Small intestine (tissue), 7 donors: Measurements from ENCODE around the gene ACSL3. TPM values are rescaled to one million over a fixed set of nuclear protein-coding genes. Genes with fewer than 3 reads are reported as not detected.
A peak's percentile ranks its signal among the peaks of the same experiment; 100 is the strongest.

Source experiments
- DNase-seq, 2 donors: peaks; one replicate each; pipeline versions ENCODE4 v3.0.0 to v3.0.0-alpha.2; 2013
- FAIRE-seq: peaks from 2 replicates; lab custom pipeline; 2012; peaks lifted over from hg19 to GRCh38; lab: Jason Lieb, UNC
- H3K27ac ChIP-seq, 3 donors: one replicate each; pipeline ENCODE4 v1.5.1; 2013; ENCODE audit warnings: low read length in 2 of 3, mild to moderate bottlenecking in 2 of 3, control low read depth in 1 of 3, inconsistent platforms in 1 of 3, low read depth in 1 of 3, moderate library complexity in 1 of 3
- H3K27me3 ChIP-seq, 3 donors: one replicate each; pipeline ENCODE4 v1.6.1; 2013; ENCODE audit warnings: low read length in 3 of 3, inconsistent platforms in 1 of 3; ENCODE audit not compliant: control insufficient read depth in 3 of 3, insufficient read depth in 3 of 3
- H3K36me3 ChIP-seq, 3 donors: one replicate each; pipeline ENCODE4 v1.6.1; 2013; ENCODE audit warnings: low read length in 3 of 3, inconsistent platforms in 1 of 3, low read depth in 1 of 3, mild to moderate bottlenecking in 1 of 3, moderate library complexity in 1 of 3; ENCODE audit not compliant: control insufficient read depth in 3 of 3, insufficient read depth in 2 of 3
- H3K4me1 ChIP-seq, 3 donors: one replicate each; pipeline ENCODE4 v1.6.1; 2013; ENCODE audit warnings: low read length in 2 of 3, inconsistent platforms in 1 of 3, low read depth in 1 of 3, mild to moderate bottlenecking in 1 of 3, moderate library complexity in 1 of 3; ENCODE audit not compliant: control insufficient read depth in 3 of 3, insufficient read depth in 2 of 3
- H3K4me3 ChIP-seq, 3 donors: one replicate each; pipeline ENCODE4 v1.5.1; 2013; ENCODE audit warnings: low read length in 3 of 3, control low read depth in 1 of 3, inconsistent platforms in 1 of 3, low read depth in 1 of 3, mild to moderate bottlenecking in 1 of 3, moderate library complexity in 1 of 3
- H3K9me3 ChIP-seq, 2 donors: one replicate each; pipeline ENCODE4 v1.6.1; 2013; ENCODE audit warnings: low read depth in 1 of 2, low read length in 1 of 2; ENCODE audit not compliant: control insufficient read depth in 2 of 2, insufficient read depth in 1 of 2
- WGBS, 3 donors: extraction: QIAGEN DNeasy Blood & Tissue Kit; methylation state at CpG; one replicate each; pipeline ENCODE4 v1.1.7; 2013; 5-methylcytosine and 5-hydroxymethylcytosine counted together
- polyA plus RNA-seq, 4 donors: library from polyadenylated mRNA; stranded (reverse) in 3 of 4; unstranded in 1 of 4; fragments of 200-250 nt in 3 of 4; fragments of 120-200 nt in 1 of 4; gene quantifications; one replicate each; pipeline versions ENCODE4 v1.2.1 to v1.2.3, GENCODE V29; 2013
- donor health status: healthy with polysubstance abuse.
- donor health status: control.
- donor health status: control.
- donor health status: Bipolar disorder and iron deficiency.
- donor health status: healthy.

ACSL3 gene
- polyA plus RNA-seq, 4 donors = 6.0 to 34.0 (median 21.2) TPM

DNA sequence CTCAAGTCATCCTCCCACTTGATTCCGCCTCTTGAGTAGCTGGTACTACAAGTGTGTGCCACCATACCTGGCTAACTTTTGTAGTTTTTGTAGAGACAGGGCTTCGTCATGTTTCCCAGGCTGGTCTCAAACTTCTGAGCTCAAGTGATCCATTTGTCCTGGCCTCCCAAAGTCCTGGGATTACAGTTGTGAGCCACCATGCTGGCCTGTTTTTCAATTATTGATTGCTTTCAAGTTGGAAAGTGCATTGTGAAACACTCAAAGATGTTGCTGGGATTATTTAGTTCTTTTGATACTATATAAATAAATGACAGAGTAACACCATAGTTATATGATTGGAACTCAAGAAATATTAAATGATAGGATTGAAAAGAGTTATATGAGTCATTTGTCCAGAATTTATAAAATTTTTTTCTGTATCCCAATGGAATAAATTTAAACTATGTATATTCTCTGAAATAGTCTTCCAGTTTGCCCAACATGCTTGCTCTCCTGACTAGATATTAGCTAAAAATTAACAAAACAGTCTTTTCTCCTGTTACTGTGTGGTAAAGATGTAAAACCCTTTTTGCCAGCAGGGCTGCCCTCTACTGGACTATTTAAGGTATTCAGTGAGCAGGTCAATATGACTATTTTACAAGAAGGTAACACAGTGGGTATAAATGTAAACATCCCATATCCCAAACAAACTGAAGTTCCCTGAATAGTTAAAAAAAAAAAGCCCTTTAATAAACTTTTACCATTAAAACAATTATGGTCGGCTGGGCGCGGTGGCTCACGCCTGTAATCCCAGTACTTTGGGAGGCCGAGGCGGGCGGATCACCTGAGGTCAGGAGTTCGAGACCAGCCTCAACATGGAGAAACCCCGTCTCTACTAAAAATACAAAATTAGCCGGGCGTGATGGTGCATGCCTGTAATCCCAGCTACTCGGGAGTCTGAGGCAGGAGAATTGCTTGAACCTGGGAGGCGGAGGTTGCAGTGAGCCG lies 42.7 kb downstream of the ACSL3 start:
- H3K4me3 ChIP-seq = no peak overlapping the region
- no peak overlapping the region for H3K27ac ChIP-seq
- no peaks in the 10 kb centered on the region for H3K9me3 ChIP-seq
- 88 to 92% (median 90%) methylated on average over 15 to 16 of the region's 16 CpGs for WGBS, 3 donors
- H3K27me3 ChIP-seq = no peaks in the 10 kb centered on the region
- FAIRE-seq (no peak), DNase-seq (peak; percentile 54 to 67)
- peaks cover 0 to 9% (median 2%) of the 10 kb centered on the region in 3 donors for H3K36me3 ChIP-seq
- H3K4me1 ChIP-seq = peaks cover 0 to 3% (median 0%) of the 10 kb centered on the region in 3 donors

DNA sequence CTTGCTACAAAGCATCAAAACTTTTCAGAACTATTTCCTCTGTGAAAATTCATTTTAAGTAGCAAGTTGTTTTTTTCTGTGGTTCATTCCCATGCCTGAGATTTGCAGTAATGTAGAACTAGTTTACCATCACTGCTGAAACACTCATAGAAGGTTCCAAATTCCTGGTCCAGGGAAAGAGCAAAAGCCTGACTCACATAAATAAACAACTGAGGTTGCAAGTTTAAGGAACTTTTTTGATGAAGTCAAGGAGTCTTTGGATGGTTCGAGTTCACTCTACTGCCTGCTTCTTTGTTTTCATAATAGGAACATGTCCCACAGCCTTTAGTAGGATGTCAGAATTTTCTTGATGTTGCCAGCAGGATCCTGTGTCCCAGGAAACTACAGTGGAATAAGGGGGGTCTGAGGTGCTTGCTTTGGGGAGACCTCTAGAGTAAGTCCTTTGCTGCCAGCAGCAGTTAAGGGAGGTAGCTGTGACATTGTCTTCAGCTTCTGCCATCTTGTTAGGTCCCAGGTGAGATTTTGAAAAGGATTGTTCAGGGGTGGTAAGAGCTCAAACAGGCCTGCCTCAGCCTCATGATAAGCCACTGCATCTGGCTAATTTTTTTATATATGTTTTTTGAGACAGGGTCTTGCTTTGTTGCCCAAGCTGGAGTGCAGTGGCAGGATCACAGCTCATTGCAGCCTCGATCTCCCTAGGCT lies 43.9 kb downstream of the ACSL3 start:
- 79 to 86% (median 82%) methylated on average over 2 of the region's 2 CpGs for WGBS, 3 donors
- Histone ChIP-seq H3K27ac (peak overlapping the region in 1 of 3 donors; percentile 22), H3K4me3 (no peak overlapping the region), H3K27me3 (no peaks in the 10 kb centered on the region), H3K36me3 (peaks cover 0 to 13% (median 5%) of the 10 kb centered on the region in 3 donors), H3K9me3 (no peaks in the 10 kb centered on the region), H3K4me1 (peaks cover 0 to 3% (median 0%) of the 10 kb centered on the region in 3 donors)
- DNase-seq (no peak), FAIRE-seq (no peak)

DNA sequence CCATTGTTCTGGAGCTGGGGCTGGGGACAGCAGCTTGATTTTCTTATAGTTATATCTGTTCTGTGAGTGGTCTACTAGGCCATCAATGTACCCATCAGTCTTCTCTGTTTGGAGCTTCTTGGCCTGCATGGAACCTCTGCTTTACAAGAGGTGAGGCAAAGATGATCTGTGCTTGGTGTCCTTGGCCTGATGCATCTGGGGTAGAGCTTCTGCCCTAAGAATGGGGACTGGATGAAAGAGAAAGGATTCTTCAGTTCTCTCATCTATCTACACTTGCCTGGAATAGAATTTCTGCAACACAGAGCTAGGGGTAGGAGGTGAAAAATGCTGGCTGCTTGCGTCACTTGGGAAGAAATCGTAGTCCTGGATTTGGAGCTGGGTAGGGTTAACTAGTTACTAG lies 46.2 kb downstream of the ACSL3 start:
- Histone ChIP-seq H3K36me3 (peaks cover 0 to 15% (median 5%) of the 10 kb centered on the region in 3 donors), H3K27me3 (no peaks in the 10 kb centered on the region), H3K9me3 (no peaks in the 10 kb centered on the region), H3K4me1 (no peaks in the 10 kb centered on the region), H3K4me3 (no peak overlapping the region), H3K27ac (no peak overlapping the region)
- DNase-seq (no peak), FAIRE-seq (no peak)
- WGBS, 3 donors = 87 to 98% (median 97%) methylated on average over 2 of the region's 2 CpGs

DNA sequence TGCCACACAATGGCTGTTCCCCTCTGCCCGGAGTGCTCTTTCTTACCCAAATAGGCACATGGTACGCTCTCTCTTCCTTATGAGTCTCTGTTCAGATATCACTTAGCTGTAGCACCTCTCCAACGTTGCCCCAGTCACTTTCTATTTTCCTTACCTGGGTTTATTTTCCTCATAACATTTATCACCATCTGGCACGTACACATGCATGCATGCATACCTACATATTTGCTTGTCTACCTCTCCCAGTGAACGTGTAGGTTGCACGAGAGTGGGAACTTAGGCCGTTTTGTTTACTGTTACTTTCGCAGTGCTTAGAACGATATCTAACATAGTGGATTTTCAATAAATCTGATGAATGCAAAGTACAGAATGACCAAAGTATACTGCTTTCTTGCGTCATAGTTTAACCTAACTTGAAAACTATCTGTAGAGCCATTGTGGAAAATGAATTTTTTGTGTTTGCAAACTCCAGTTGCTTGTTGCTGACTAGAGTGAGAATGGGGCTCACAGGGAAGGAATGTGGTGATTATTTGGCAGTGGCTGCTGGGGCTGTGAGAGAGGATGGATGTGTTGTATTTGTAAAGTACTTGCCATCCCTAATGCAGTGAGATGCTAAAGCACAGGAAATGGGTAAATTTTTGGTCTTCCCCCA lies 47.1 kb downstream of the ACSL3 start:
- Histone ChIP-seq H3K36me3 (peaks cover 0 to 12% (median 6%) of the 10 kb centered on the region in 3 donors), H3K4me1 (no peaks in the 10 kb centered on the region), H3K4me3 (no peak overlapping the region), H3K27ac (no peak overlapping the region), H3K27me3 (no peaks in the 10 kb centered on the region), H3K9me3 (no peaks in the 10 kb centered on the region)
- WGBS, 3 donors = 88 to 90% (median 90%) methylated on average over 10 of the region's 10 CpGs
- FAIRE-seq (no peak), DNase-seq (no peak)

DNA sequence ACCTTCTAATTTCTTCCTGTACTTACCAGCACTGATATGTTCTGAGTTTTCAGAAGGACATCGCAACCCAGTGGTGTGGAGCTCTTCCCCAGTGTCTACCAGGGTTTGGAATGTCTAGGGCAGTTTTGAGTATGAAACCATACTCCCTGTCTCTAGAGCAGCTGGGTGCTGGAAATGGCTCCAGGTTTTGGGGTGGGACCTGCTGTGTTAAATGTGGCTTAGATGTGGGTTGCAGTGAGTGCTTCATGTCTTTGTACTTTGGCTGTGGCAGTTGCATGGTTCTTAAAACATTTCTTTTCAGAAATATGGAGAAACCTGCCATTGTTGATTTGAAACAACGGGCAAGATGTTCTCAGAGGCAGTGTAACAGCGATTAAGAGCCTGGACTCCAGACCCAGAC lies 48.5 kb downstream of the ACSL3 start:
- 93 to 94% (median 94%) methylated on average over 3 of the region's 3 CpGs for WGBS, 3 donors
- Histone ChIP-seq H3K27me3 (no peaks in the 10 kb centered on the region), H3K4me1 (no peaks in the 10 kb centered on the region), H3K4me3 (no peak overlapping the region), H3K9me3 (no peaks in the 10 kb centered on the region), H3K36me3 (peaks cover 0 to 11% (median 6%) of the 10 kb centered on the region in 3 donors), H3K27ac (no peak overlapping the region)
- FAIRE-seq (no peak), DNase-seq (no peak)

DNA sequence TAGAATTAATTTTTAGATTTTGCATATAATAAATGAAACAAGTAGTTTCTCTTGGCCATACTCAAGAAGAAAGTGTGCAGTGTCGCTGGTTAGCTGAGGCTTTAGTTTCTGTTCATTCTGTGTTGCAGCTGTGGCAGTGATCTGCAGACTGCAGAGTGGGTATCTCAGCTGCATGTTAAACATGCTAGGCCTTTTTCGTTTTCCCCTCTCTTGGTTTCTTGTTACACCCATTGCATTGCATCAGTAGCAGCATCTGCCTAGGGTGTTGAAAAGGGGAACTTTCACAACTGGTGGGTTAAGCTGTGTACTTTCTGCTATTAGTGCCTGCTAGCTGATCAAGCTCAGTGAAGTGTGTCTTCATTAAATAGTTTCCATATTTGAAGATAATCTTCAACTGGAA lies 51.3 kb downstream of the ACSL3 start:
- Histone ChIP-seq H3K27me3 (no peaks in the 10 kb centered on the region), H3K4me3 (no peak overlapping the region), H3K4me1 (no peaks in the 10 kb centered on the region), H3K9me3 (no peaks in the 10 kb centered on the region), H3K36me3 (peaks cover 0 to 8% (median 8%) of the 10 kb centered on the region in 3 donors), H3K27ac (no peak overlapping the region)
- FAIRE-seq (no peak), DNase-seq (no peak)
- 61 to 83% (median 63%) methylated on average over 2 of the region's 2 CpGs for WGBS, 3 donors

DNA sequence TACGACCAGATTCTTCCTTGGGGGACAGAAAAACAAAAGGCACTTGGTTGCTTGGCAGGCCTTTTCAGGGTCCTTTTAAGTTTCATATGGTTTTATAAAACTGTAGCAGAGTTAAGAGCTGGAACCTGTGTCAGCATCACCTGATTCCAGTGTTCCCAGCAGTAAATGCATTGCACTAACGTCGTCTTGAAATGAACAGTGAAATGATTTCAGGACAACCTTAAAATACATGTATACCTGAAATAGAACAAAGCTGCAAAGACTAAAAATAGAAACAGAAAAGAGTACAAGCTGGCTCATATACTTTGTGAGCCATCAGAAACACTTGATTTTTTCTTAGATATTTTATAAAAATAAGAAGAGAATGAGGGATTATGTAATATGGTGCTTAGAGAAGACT lies 51.9 kb downstream of the ACSL3 start:
- H3K36me3 ChIP-seq = peaks cover 0 to 8% (median 8%) of the 10 kb centered on the region in 3 donors
- WGBS, 3 donors = 88 to 96% (median 94%) methylated on average over 3 of the region's 3 CpGs
- FAIRE-seq (no peak), DNase-seq (no peak)
- H3K9me3 ChIP-seq = no peaks in the 10 kb centered on the region
- H3K4me3 ChIP-seq = no peak overlapping the region
- H3K27me3 ChIP-seq = no peaks in the 10 kb centered on the region
- H3K27ac ChIP-seq = no peak overlapping the region
- H3K4me1 ChIP-seq = no peaks in the 10 kb centered on the region
